Transverse colon (tissue), 4 donors: Measurements from ENCODE around the gene PALMD.

ENCODE experiments used
- EP300 ChIP-seq: sonication (generic); formaldehyde crosslinking; IDR thresholded peaks from one replicate; pipeline ENCODE4 v1.6.1; 2017; ENCODE audit warnings: antibody characterized with exemption, low read depth
- POLR2A ChIP-seq: fragments of 450-650 bp; IDR thresholded peaks from one replicate; pipeline ENCODE4 v1.6.1; 2016; ENCODE audit warnings: antibody characterized with exemption, mild to moderate bottlenecking, moderate library complexity
- POLR2AphosphoS5 ChIP-seq, 3 donors: sonication (generic); formaldehyde crosslinking; IDR thresholded peaks; one replicate each; pipeline ENCODE4 v1.6.1; 2016; ENCODE audit warnings: antibody characterized with exemption in 3 of 3
- TF ChIP-seq, protein P1 (sequence below), 5 experiments: fragments of 200-600 bp in 3 of 5; fragments of 450-650 bp in 2 of 5; sonication (generic) in 3 of 5; IDR thresholded peaks; 1 replicate in 2 of 5; 2 replicates in 3 of 5; pipeline ENCODE4 v1.5.1; 2016 to 2017; ENCODE audit warnings: antibody characterized with exemption in 5 of 5, inconsistent platforms in 3 of 5, mild to moderate bottlenecking in 2 of 5, moderate library complexity in 1 of 5

DNA sequence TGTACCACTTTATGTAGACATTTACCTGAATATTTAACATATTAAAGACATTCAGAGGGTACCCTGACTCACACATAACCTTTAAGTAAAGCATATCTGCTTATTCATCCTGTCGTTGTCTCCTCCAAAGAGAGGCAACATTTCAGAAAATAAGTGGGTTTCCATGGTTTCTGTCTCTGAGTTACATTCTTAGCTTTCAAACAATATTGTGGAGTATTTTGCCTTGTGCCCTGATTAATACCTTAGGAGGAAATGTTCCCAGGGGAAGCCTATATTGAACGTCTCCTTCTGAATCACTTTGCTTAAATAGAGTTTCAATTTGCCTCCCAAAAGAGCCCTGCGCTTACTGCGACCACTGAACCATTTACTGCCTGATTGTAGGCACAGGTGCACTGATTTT lies 26.1 kb downstream of the PALMD start:
- TF ChIP-seq, protein P1, sequence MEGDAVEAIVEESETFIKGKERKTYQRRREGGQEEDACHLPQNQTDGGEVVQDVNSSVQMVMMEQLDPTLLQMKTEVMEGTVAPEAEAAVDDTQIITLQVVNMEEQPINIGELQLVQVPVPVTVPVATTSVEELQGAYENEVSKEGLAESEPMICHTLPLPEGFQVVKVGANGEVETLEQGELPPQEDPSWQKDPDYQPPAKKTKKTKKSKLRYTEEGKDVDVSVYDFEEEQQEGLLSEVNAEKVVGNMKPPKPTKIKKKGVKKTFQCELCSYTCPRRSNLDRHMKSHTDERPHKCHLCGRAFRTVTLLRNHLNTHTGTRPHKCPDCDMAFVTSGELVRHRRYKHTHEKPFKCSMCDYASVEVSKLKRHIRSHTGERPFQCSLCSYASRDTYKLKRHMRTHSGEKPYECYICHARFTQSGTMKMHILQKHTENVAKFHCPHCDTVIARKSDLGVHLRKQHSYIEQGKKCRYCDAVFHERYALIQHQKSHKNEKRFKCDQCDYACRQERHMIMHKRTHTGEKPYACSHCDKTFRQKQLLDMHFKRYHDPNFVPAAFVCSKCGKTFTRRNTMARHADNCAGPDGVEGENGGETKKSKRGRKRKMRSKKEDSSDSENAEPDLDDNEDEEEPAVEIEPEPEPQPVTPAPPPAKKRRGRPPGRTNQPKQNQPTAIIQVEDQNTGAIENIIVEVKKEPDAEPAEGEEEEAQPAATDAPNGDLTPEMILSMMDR (IDR thresholded peaks at IDR 0.05): no peak
- TF ChIP-seq POLR2AphosphoS5 (IDR thresholded peaks at IDR 0.05) (no peak), POLR2A (no peak), EP300 (no peak)
